Measurements from ENCODE around the gene AP1M1. TPM values are rescaled to one million over a fixed set of nuclear protein-coding genes. Genes with fewer than 3 reads are reported as not detected.

AP1M1 gene
- total and polyA plus RNA-seq, 11 donors: 26.2 to 93.4 (median 47.8) TPM

DNA sequence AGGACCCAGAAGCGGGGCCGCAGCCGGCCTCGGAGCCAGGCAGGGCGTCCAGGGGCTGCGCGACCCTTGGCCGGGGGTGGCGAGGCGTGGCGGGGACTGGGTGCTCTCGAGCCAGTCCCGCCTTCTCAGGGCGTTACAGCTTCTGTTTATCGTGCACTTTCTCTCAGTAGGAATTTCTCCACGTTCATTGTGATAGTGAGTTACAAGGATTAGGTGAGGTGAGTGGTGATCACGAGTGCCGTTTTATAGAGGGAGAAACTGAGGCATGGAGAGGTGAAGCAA, 600 bp downstream of the AP1M1 start:
- peaks cover 4 to 36% (median 22%) of the 10 kb centered on the region in 12 donors for H3K4me1 ChIP-seq
- H3K9me3 ChIP-seq: no peaks in the 10 kb centered on the region
- DNase-seq: peak in 1 of 5 donors; percentile 46
- intact Hi-C loops (cut with DNase I): loop anchor here in 1 of 10 donors (10.0 kb wide), 1 partner anchor 994 kb away; the partner anchor contains the start of gene NOTCH3
- peaks cover 0 to 30% (median 19%) of the 10 kb centered on the region in 9 donors for H3K36me3 ChIP-seq
- H3K27me3 ChIP-seq: no peaks in the 10 kb centered on the region
- 0 to 1% (median 0%) methylated on average over 13 to 18 of the region's 18 CpGs for WGBS, 4 donors
- peak in 2 of 4 donors; percentile 4 to 12 for ATAC-seq
- no peak for TF ChIP-seq CTCF (IDR thresholded peaks at IDR 0.05)
- TF ChIP-seq POLR2A (IDR thresholded peaks at IDR 0.05): no peak
- H3K4me3 ChIP-seq: peak overlapping the region; percentile 78 to 100 (median 96)
- peak overlapping the region in 11 of 12 donors; percentile 78 to 95 (median 88) for H3K27ac ChIP-seq

GRCh38 chr19:16199275-16199932, 1.7 kb downstream of the AP1M1 start:
- DNase-seq (no peak), ATAC-seq (no peak)
- peaks cover 0 to 38% (median 27%) of the 10 kb centered on the region in 9 donors for H3K36me3 ChIP-seq
- intact Hi-C loops (cut with DNase I): loop anchor here in 1 of 10 donors (10.0 kb wide), 1 partner anchor 995 kb away; the partner anchor contains the start of gene NOTCH3
- H3K27ac ChIP-seq: no peak overlapping the region
- H3K4me1 ChIP-seq: peaks cover 4 to 36% (median 22%) of the 10 kb centered on the region in 12 donors
- 84 to 94% (median 87%) methylated on average over 8 to 9 of the region's 9 CpGs for WGBS, 4 donors
- TF ChIP-seq POLR2A (IDR thresholded peaks at IDR 0.05) (no peak), CTCF (IDR thresholded peaks at IDR 0.05) (no peak)
- H3K27me3 ChIP-seq: no peaks in the 10 kb centered on the region
- no peaks in the 10 kb centered on the region for H3K9me3 ChIP-seq
- H3K4me3 ChIP-seq: peak overlapping the region in 1 of 12 donors; percentile 78

DNA sequence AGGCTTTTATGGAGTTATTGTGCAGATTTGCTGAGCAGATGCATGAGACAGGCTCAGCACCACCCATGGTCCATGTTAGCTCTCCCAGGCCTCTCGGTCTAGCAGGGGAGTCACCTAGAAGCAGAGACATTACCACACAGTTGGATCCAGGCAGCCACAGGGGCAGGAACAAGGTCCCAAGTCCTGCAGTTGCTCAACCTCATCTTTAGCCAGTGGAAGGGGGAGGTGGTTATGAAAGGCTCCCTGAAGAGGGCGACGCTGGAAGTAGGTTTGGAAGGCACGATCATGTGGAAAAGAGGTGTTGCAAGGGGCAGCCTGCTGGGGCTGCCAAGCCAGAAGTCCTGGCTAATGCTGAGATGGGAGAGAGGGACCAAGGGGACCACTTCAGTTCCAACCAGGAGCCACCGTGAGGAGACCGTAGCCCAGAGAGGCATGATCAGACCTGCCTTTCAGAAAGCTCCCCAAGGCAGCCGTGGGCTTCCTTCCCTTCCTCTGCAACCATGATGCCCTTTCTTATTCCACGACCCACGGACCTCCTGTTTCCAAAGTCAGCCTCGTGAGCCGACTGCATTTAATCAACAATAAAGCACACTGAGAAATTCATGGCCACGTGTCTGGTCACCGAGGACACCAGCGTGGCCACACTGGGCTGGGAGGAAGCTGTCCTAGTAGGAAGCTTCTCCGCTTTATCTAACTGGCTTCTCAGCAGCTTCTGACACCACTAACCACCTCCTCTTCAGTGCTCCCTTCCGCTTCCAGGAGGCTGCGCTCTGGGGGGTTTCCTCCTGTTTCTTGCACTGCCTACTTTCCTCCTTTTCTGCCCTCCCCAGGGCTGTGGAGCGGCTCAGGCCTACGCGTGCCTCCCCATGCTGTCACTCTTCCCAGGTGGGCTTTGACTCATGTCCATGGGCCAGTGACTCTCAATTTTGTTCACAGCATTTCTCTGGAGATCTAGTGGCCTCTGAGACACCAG, 2.6 kb downstream of the AP1M1 start:
- Histone ChIP-seq H3K27ac (no peak overlapping the region), H3K4me1 (peaks cover 4 to 41% (median 23%) of the 10 kb centered on the region in 12 donors), H3K4me3 (no peak overlapping the region), H3K9me3 (no peaks in the 10 kb centered on the region), H3K27me3 (no peaks in the 10 kb centered on the region), H3K36me3 (peaks cover 0 to 44% (median 34%) of the 10 kb centered on the region in 9 donors)
- 78 to 81% (median 81%) methylated on average over 20 of the region's 20 CpGs for WGBS, 4 donors
- DNase-seq: no peak
- TF ChIP-seq CTCF (IDR thresholded peaks at IDR 0.05): no peak
- no peak for TF ChIP-seq POLR2A (IDR thresholded peaks at IDR 0.05)
- no peak for ATAC-seq
- intact Hi-C loops (cut with DNase I): no loop called here

- TF ChIP-seq CTCF (IDR thresholded peaks at IDR 0.05) (no peak), POLR2A (IDR thresholded peaks at IDR 0.05) (no peak)
- ATAC-seq (no peak), DNase-seq (no peak)
- Histone ChIP-seq H3K27me3 (no peaks in the 10 kb centered on the region), H3K4me1 (peaks cover 10 to 47% (median 28%) of the 10 kb centered on the region in 12 donors), H3K27ac (no peak overlapping the region), H3K4me3 (no peak overlapping the region), H3K36me3 (peaks cover 0 to 50% (median 41%) of the 10 kb centered on the region in 9 donors), H3K9me3 (no peaks in the 10 kb centered on the region)
- intact Hi-C loops (cut with DNase I): no loop called here
- 85 to 91% (median 89%) methylated on average over 4 of the region's 4 CpGs for whole genome bisulfite sequencing, 4 donors
These were observed 3.3 kb downstream of the AP1M1 start for GRCh38 chr19:16201011-16201391.

Measured in heart left ventricle (tissue), 16 donors.